ENCODE data around the gene GSE1.

DNA sequence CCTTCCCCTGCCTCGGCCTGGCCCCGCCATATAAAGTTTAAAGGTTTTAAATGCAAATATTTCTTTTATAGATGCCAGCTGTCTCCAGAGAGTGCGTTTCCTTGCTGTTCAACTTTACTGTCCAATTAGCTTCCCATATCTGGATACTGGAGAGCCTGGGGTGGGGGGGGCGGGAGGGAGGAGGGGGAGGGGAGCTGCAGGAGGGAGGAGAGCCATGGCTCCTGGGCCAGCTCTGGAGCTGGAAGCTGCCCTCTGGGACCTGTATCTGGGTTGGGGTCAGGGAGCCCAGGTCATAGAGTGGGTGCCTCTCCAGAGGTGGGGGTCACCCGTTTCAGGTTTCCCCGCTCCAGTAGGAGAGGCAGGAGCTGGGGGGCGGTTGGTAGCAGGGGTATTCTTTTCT lies 6.2 kb upstream of the GSE1 start:
- TF ChIP-seq, protein P1, sequence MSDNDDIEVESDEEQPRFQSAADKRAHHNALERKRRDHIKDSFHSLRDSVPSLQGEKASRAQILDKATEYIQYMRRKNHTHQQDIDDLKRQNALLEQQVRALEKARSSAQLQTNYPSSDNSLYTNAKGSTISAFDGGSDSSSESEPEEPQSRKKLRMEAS (IDR thresholded peaks at IDR 0.05; ENCODE audit: low read depth, low read length) = no peak
- no peak for TF ChIP-seq POLR2A (IDR thresholded peaks at IDR 0.05; ENCODE audit: extremely low read depth, insufficient read length)
- TF ChIP-seq, protein P2, sequence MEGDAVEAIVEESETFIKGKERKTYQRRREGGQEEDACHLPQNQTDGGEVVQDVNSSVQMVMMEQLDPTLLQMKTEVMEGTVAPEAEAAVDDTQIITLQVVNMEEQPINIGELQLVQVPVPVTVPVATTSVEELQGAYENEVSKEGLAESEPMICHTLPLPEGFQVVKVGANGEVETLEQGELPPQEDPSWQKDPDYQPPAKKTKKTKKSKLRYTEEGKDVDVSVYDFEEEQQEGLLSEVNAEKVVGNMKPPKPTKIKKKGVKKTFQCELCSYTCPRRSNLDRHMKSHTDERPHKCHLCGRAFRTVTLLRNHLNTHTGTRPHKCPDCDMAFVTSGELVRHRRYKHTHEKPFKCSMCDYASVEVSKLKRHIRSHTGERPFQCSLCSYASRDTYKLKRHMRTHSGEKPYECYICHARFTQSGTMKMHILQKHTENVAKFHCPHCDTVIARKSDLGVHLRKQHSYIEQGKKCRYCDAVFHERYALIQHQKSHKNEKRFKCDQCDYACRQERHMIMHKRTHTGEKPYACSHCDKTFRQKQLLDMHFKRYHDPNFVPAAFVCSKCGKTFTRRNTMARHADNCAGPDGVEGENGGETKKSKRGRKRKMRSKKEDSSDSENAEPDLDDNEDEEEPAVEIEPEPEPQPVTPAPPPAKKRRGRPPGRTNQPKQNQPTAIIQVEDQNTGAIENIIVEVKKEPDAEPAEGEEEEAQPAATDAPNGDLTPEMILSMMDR (IDR thresholded peaks at IDR 0.05; ENCODE audit: low read depth, low read length) = no peak

Data from NB4 (cell line).